CD4-positive, alpha-beta T cell treated with Interleukin-1 beta for 1 hour (primary cell): Measurements from ENCODE around the gene EIF2S2.
"Not testable (repeated sequence)": the region's sequence is repeated elsewhere in the genome, so short reads cannot be mapped to it uniquely, and the experiment has no call there.

Experiments
- DNase-seq, 2 donors: peaks; one replicate each; pipeline ENCODE4 v3.0.0-alpha.2; 2020 to 2022

The EIF2S2 gene, protein sequence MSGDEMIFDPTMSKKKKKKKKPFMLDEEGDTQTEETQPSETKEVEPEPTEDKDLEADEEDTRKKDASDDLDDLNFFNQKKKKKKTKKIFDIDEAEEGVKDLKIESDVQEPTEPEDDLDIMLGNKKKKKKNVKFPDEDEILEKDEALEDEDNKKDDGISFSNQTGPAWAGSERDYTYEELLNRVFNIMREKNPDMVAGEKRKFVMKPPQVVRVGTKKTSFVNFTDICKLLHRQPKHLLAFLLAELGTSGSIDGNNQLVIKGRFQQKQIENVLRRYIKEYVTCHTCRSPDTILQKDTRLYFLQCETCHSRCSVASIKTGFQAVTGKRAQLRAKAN

DNA sequence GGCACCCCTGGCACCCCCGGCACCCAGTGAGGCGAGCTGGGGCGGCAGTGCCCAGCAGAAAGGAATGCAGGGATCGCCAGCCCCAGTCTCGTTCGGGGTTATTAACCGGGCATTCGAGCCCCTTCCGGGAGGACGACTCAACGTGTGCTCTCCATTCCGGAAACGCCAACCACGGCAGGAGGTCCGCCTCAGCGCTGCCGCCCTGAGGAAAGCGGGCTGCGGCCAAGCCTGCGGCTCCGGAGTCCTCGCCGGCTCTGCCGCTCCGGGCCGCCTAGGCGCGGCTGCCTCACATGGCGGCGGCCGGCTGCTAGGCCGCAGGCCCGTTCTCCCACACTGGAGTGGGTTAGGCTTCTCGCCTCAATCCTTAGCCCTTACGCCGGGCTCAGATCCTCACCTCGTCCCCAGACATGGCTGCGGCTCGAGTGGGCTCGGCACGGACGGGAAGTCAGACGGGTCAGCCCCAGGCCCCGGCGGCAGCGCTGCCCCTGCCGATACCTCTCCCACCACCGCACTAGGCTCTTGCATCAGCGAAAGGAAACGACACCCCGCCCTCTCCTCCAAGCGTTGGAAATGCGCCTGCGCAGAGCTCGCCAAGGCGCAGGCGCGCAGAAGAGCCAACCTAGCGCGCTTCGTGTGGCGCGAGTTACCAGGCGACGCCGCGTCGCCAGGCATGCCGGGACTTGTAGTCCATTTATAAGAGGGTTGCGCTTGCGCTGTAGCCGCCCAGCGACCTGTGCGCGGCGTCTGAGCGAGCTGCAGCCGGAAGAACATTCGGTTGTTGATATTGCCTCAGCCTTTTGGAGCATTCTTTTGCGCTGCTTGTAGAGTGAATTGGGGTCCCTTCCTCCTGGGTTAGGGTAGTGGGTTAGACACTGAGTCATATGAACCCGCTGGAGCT is at the start of gene EIF2S2:
TSS of gene EIF2S2 (minus strand) at position 542 of the 898 bp plus-strand sequence. CDS start at position 409, 133 bp downstream.
- peak; percentile 97 to 98 for DNase-seq

DNA sequence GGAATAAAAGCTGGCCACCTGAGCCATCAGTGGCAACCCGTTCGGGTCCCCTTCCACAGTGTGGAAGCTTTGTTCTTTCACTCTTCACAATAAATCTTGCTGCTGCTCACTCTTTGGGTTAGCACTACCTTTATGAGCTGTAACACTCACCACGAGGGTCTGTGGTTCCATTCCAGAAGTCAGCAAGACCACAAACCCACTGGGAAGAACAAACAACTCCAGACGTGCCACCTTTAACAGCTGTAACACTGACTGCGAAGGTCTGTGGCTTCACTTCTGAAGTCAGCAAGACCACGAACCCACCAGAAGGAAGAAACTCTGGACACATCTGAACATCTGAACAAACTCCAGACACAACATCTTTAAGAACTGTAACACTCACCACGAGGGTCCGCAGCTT is 45.7 kb upstream of the EIF2S2 start:
- not testable (repeated sequence) for DNase-seq

DNA sequence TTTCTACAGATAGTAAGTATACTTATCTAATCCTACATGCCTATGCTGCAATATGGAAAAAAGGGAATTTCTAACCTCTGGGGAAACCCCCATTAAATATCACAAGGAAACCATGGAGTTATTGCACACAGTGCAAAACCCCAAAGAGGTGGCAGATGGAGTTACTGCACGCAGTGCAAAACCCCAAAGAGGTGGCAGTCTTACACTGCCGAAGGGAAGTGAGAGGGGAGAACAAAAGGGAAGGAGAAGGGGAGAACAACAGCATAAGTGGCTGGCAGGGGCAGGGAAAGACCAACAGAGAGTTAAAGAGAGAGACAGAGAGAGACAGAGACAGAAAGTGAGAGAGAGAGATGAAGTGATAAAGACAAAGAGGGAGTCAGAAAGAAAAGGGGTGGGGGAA is 43.8 kb upstream of the EIF2S2 start:
- DNase-seq: no peak

DNA sequence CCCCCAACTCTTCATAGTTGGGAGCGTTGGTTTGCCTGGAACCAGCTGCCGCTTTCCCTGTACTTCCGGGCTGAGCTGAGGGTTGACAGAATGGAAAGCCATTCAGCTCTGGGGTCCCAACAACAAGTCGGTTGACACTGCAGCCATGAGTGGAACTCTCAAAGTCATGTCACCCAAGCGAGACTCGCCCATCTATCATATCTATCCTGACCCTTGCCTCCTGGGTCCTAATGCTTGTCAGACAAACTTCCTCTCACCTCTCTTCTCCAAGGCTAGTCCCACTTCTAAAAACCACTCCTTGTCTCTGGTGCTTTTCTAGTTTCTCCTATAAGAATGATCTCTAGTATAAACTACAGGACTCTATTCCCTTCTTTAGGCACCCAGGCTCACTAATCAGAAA is 41.1 kb upstream of the EIF2S2 start:
- DNase-seq: not testable (repeated sequence)

DNA sequence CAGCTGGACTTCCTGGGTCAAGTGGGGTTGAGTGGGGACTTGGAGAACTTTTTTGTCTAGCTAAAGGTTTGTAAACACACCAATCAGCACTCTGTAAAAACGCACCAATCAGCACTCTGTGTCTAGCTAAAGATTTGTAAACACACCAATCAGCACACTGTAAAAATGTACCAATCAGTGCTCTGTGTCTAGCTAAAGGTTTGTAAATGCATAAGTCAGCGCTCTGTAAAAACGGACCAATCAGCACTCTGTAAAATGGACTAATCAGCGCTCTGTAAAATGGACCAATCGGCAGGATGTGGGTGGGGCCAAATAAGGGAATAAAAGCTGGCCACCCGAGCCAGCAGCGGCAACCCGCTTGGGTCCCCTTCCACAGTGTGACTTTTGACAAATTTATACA is 40.0 kb upstream of the EIF2S2 start:
- not testable (repeated sequence) for DNase-seq

DNA sequence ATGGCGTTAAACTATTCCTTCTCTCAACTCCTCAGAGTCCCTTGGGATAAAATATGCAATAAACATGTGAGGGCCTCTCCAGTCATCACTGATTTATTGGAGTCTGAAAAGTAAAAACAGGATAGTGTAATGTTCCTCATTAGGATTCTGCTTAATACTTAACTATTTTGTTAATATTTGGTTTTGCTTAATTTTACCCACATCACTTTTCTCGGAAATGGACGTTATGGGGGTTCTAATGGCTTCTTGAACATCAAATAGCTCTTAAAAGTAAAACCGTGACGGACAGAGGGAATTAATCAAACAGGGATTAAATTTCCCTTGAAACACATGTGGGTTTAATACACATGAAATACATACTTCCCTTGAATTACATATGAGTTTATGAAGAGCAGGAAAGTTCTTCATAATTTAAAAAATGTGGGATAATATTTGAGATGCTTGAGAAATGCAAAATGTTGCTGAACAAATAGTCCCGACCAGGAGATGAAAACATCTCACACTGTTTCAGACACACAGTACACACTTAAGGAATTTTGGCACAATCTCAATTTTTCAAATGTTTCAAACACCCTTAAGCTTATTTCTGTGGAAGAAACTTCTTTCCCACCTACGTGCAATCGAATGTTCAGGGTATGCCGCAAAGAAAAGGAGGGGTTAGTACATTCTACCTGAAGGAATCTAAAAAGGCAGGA is 38.4 kb upstream of the EIF2S2 start:
- DNase-seq: no peak

DNA sequence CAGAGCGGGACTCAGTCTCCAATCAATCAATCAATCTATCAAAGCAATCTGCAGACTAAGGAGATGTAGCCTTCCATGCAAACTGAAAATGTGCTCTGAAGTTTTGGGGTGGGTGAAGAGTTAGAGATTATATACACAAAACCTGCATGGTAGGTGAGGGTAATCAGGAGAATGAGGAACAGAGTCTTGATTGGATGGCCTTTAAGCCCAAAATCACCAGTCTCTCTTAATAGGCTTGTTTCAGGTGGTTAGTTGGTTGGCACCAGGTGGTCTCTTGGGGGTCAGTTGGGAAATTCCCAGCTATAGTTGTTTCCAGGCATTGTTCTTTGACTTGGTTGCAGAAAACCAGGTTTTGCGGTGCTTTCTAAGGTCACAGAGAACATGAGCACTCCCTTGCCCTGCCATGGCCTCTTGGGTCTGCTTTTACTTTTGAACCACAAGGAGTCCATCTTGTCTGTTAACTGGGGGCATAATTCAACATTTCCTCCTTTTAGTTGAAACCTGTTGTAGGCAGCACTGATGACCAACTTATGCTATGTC is 33.3 kb upstream of the EIF2S2 start:
- DNase-seq: no peak

DNA sequence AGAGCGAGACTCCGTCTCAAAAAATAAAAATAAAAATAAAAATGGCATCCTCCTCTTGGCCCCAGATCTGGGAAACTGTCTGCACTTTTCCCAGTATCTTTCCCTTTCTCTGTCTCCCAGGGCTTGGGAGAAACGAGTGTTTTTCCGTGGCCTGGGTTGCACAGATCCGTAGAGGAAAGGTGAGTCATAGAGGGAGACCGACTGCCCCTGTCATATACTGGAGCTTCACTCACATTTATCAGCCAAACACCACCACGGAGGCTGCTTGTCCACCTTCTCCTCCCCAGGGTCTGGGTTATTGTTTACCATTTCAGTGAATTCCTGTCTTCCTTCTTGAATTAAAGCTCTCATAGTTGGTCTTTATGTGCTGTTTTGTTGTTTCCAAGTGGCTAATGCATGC is 31.9 kb upstream of the EIF2S2 start:
- DNase-seq: no peak

DNA sequence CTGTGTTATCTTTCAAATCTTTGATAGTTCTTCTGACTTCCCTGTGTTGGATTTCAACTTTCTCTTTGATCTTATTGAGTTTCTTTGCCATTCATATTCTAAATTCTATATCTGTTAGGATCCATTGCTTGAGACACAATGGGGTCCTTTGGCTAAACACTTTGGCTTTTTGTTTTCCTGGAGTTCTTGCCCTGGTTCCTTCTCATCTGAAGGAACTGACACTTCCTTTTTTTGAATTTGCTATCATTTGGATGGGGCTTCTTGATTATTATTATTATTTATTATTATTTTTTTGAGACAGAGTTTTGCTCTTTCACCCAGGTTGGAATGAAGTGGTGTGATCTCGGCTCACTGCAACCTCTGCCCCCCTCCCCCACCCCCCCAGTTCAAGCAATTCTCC is 30.1 kb upstream of the EIF2S2 start:
- DNase-seq: no peak

DNA sequence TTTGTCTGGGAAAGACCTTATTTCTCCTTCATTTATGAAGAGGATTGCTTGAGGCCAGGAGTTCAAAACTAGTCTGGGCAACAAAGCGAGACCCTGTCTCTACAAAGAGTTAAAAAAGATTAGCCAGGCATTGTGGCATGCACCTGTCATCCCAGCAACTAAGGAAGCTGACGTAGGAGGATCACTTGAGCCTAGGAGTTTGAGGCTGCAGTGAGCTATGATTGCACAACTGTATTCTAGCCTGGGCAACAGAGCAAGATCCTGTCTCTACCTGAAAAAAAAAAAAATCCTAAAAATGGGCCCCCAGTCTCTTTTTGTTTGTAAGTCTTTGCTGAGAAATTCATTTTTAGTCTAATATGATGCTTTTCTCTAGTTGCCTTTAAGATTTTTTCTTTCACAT is 29.2 kb upstream of the EIF2S2 start:
- DNase-seq: no peak

DNA sequence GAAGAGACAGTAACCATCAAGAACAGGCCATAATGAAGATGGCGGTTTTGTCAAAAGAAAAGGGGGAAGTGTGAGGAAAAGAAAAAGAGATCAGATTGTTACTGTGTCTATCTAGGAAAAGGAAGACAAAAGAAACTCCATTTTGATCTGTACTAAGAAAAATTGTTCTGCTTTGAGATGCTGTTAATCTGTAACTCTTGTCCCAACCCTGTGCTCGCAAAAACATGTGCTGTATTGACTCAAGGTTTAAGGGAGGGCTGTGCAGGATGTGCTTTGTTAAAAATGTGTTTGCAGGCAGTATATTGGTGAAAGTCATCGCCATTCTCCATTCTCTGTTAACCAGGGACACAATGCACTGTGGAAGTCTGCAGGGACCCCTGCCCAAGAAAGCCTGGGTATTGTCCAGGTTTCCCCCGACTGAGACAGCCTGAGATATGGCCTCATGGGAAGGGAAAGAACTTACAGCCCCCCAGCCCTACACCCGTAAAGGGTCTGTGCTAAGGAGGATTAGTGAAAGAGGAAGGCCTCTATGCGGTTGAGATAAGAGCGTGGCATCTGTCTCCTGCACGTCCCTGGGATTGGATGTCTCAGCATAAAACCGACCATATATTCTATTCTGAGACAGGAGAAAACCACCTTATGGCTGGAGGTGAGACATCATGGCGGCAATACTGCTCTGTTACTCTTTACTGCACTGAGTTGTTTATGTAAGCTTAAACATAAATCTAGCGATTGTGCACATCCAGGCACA is 23.7 kb upstream of the EIF2S2 start:
- not testable (repeated sequence) for DNase-seq

DNA sequence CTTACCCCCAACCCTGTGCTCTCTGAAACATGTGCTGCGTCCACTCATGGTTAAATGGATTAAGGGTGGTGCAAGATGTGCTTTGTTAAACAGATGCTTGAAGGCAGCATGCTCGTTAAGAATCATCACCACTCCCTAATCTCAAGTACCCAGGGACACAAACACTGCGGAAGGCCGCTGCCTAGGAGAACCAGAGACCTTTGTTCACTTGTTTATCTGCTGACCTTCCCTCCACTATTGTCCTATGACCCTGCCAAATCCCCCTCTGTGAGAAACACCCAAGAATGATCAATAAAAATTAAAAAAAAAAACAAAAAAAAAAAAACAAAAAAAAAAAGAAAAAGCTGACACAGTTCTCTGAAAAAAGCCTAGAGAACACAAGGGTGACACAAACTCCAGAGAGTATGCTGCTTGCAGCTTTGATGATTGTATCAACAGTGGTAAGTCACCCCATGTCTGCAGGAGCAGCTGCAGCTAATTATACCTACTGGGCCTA is 21.4 kb upstream of the EIF2S2 start:
- DNase-seq: not testable (repeated sequence)

DNA sequence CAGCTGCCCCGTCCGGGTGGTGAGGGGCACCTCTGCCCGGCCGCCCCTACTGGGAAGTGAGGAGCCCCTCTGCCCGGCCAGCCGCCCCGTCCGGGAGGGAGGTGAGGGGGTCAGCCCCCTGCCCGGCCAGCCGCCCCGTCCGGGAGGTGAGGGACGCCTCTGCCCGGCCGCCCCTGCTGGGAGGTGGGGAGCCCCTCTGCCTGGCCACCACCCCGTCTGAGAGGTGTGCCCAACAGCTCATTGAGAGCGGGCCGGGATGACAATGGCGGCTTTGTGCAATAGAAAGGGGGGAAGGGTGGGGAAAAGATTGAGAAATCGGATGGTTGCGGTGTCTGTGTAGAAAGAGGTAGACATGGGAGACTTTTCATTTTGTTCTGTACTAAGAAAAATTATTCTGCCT is 20.9 kb upstream of the EIF2S2 start:
- not testable (repeated sequence) for DNase-seq

DNA sequence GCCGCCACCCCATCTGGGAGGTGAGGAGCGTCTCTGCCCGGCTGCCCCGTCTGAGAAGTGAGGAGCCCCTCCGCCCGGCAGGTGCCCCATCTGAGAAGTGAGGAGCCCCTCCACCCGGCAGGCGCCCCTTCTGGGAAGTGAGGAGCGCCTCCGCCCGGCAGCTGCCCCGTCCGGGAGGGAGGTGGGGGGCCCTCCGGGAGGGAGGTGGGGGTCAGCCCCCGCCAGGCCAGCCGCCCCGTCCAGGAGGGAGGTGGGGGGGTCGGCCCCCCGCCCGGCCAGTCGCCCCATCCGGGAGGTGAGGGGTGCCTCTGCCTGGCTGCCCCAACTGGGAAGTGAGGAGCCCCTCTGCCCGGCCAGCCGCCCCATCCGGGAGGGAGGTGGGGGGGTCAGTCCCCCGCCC is 20.4 kb upstream of the EIF2S2 start:
- not testable (repeated sequence) for DNase-seq

DNA sequence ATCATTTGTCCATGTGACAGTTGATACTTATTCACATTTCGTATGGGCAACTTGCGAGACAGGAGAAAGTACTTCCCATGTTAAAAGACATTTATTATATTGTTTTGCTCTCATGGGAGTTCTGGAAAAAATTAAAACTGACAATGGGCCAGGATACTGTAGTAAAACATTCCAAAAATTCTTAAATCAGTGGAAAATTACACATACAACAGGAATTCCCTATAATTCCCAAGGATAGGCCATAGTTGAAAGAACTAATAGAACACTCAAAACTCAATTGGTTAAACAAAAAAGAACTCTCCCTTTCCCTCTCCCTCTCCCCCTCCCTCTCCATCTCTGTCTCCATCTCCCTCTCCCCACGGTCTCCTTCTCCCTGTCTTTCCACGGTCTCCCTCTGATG is 19.4 kb upstream of the EIF2S2 start:
- DNase-seq: no peak

DNA sequence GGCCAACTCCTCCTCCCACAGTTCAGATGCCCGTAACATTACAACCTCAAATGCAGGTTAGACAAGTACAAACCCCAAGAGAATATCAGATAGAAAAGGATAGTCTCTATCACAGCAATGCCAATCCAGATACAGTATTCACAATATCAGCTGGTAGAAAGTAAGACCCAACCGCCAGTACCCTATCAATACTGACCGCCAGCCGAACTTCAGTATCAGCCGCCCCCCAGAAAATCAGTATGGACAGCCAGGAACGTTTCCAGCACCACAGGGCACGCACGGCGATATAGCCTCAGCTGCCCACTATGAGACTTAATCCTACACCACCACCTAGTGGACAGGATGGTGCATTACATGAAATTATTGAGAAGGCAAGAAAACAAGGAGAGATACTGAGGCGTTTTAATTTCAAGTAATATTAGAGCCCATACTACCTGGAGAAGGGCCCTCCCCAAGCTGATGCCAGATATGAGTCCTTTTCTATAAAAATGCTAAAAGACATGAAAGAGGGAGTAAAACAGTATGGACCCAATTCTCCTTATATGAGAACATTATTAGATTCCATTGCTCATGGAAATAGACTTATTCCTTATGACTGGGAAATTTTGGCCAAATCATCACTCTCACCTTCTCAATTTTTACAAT is 17.6 kb upstream of the EIF2S2 start:
- DNase-seq: peak; percentile 53 to 79

DNA sequence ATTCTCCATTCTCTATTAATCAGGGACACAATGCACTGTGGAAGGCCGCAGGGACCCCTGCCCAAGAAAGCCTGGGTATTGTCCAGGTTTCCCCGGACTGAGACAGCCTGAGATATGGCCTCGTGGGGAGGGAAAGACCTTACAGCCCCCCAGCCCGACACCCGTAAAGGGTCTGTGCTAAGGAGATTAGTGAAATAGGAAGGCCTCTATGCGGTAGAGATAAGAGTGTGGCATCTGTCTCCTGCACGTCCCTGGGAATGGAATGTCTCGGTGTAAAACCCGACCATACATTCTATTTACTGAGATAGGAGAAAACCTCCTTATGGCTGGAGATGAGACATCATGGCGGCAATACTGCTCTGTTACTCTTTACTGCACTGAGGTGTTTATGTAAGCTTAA is 15.7 kb upstream of the EIF2S2 start:
- DNase-seq: no peak

DNA sequence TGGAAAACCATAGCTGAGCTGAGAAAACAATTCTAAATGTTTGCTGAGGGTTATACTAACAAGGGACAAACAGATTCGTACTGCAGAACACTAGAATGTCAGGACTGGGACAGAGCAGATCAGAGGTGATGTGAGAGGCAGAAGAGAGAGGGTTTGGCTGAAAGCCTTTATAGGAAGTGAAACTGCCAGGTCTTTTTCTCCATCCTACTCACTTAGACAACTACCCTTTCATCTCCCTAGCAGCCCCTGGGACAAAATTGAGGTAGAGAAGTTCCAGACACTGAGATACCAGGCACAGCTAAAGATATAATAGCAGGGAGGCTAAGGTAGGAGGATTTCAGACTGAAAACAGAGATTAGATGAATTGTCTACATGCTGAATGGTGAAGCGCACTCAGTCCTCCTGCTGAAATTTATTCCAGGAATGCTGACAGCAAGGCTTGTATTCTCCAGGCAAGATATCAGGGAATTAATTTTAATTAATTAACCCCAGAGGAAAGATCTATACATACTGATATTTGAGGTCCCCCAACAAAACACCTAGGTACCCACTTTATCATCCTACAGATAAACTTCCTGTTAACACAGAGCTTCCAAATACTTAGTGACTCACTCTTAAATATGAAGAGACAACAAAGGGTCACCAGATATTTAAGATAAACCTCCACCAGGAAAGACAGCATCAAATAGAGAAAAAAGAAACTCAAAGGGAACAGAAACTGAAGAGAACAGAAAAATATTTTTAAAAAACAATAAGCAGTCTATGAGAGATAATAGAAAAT is 12.6 kb upstream of the EIF2S2 start:
- DNase-seq: no peak

DNA sequence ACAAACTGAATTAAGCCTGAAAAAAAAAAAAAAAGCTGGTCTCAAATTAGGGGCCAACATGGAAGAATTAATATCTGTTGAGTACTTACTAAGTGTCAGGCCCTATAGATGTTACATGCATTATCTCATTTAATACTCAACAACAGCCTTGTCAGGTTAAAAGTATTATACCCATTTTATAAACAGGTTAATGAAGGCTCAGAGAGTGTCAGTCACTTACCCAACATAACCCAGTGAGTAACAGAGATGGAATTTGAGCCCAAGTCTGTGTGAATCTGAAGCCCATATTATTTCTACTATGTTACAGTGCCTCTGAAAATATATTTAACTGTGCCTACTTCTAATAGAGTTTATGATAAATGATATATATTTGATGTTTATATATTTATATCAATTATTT is 11.3 kb upstream of the EIF2S2 start:
- no peak for DNase-seq

DNA sequence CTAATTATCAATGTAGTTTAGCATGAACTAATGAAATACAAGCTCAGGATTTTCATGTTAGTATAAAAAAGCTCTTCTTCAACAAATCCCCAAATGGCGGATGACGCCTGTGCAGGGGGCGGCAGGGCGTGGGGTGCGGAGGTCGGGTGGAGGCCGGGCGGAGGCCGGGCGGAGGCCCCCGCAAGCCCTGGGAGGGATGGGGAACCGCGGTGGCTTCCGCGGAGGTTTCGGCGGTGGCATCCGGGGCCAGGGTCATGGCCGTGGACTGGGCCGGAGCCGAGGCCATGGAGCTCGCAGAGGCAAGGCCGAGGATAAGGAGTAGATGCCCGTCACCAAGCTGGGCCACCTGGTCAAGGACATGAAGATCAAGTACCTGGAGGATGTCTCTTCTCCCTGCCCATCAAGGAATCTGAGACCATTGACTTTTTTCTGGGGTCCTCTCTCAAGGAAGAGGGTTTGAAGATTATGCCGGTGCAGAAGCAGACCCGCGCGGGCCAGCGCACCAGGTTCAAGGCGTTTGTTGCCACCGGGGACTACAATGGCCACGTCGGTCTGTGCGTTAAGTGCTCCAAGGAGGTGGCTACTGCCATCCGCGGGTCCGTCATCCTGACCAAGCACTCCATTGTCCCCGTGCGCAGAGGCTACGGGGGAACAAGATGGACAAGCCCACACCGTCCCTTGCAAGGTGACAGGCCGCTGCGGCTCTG is 10.4 kb upstream of the EIF2S2 start:
- no peak for DNase-seq
